ENCODE data around the gene TNP2. TPM values are rescaled to one million over a fixed set of nuclear protein-coding genes. Genes with fewer than 3 reads are reported as not detected.
"Not testable (repeated sequence)": the region's sequence is repeated elsewhere in the genome, so short reads cannot be mapped to it uniquely, and the experiment has no call there.

TNP2 gene
- polyA plus RNA-seq, 3 donors = not detected

DNA sequence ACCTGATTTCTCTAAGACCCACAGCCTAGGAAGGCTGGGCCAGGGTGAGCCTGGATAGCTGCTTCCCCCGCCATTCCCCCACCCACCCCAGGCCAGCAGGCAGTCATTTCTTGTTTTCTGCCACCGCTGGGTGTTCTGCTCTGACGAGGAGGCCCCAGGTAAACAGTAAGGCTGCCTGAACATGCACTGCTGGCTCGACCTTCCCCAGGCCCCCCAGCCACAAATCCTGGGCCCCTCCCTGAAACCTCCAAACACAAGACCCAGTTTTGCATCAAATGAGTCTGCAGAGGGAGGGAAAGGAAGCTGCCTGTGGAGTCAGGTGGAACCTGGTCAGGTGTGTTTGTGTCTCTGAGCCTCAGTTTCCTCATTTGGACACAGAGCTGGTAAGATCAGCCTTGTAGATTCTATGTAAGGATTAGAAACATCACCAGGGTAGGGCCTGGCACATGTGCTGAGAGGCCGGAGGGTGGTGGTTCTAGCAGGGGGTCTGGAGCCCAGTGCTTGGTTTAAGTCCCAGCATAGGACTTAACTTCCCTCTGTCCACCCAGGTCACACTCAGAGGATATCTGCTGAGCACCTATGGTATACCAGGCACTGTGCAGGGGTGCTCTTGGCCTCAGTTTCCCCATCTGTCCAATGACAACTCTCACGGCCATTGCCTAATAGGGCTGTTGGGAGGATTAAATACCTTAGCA lies 30.9 kb upstream of the TNP2 start:
- no peak overlapping the region for H3K27ac Mint-ChIP-seq
- Histone ChIP-seq H3K36me3 (replicated peaks in 1 of 2; ENCODE audit: control insufficient read depth in 1 of 2, insufficient read depth in 2 of 2, low read length in 2 of 2) (no peaks in the 10 kb centered on the region), H3K27me3 (ENCODE audit: control insufficient read depth in 2 of 2, insufficient read depth in 2 of 2, low read length in 2 of 2) (peaks cover 0 to 6% of the 10 kb centered on the region in 2 donors), H3K27ac (ENCODE audit: low read depth in 1 of 2, low read length in 2 of 2) (no peak overlapping the region), H3K4me1 (ENCODE audit: control insufficient read depth in 1 of 2, insufficient read depth in 2 of 2, low read length in 2 of 2) (peaks cover 16 to 19% of the 10 kb centered on the region in 2 donors), H3K79me2 (ENCODE audit: insufficient read depth, low read length) (no peaks in the 10 kb centered on the region), H3K4me2 (replicated peaks; ENCODE audit: extremely low read depth, low read length, poor library complexity, severe bottlenecking) (no peak overlapping the region), H3K9ac (ENCODE audit: insufficient read depth, low read length, poor library complexity, severe bottlenecking) (no peak overlapping the region), H3K4me3 (replicated peaks in 1 of 3; ENCODE audit: low read depth in 2 of 3, low read length in 3 of 3) (no peak overlapping the region), H3K9me3 (replicated peaks in 1 of 2; ENCODE audit: control insufficient read depth in 1 of 2, insufficient read depth in 1 of 2, low read length in 2 of 2) (no peaks in the 10 kb centered on the region), H2AFZ (ENCODE audit: insufficient read depth, low read depth, low read length, poor library complexity, severe bottlenecking) (no peak overlapping the region), H4K20me1 (ENCODE audit: insufficient read depth, low read length) (no peaks in the 10 kb centered on the region)
- intact Hi-C loops (cut with micrococcal nuclease) = loop anchor here in 1 of 2 donors (5.0 kb wide), 1 partner anchor 32 kb away; no protein-coding TSS in a partner anchor
- no peaks in the 10 kb centered on the region for H3K36me3 Mint-ChIP-seq
- peaks cover 11 to 38% (median 32%) of the 10 kb centered on the region in 3 donors for H3K27me3 Mint-ChIP-seq (ENCODE audit: low read depth in 3 of 3)
- TF ChIP-seq, protein P1, sequence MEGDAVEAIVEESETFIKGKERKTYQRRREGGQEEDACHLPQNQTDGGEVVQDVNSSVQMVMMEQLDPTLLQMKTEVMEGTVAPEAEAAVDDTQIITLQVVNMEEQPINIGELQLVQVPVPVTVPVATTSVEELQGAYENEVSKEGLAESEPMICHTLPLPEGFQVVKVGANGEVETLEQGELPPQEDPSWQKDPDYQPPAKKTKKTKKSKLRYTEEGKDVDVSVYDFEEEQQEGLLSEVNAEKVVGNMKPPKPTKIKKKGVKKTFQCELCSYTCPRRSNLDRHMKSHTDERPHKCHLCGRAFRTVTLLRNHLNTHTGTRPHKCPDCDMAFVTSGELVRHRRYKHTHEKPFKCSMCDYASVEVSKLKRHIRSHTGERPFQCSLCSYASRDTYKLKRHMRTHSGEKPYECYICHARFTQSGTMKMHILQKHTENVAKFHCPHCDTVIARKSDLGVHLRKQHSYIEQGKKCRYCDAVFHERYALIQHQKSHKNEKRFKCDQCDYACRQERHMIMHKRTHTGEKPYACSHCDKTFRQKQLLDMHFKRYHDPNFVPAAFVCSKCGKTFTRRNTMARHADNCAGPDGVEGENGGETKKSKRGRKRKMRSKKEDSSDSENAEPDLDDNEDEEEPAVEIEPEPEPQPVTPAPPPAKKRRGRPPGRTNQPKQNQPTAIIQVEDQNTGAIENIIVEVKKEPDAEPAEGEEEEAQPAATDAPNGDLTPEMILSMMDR (IDR thresholded peaks at IDR 0.05) = no peak
- H3K4me1 Mint-ChIP-seq = peaks cover 25% of the 10 kb centered on the region
- H3K4me3 Mint-ChIP-seq = no peak overlapping the region
- WGBS (ENCODE audit: insufficient coverage) = 86% methylated on average over 2 of the region's 6 CpGs
- H3K9me3 Mint-ChIP-seq = peaks cover 0 to 2% (median 0%) of the 10 kb centered on the region in 7 donors
- no peak for DNase-seq

DNA sequence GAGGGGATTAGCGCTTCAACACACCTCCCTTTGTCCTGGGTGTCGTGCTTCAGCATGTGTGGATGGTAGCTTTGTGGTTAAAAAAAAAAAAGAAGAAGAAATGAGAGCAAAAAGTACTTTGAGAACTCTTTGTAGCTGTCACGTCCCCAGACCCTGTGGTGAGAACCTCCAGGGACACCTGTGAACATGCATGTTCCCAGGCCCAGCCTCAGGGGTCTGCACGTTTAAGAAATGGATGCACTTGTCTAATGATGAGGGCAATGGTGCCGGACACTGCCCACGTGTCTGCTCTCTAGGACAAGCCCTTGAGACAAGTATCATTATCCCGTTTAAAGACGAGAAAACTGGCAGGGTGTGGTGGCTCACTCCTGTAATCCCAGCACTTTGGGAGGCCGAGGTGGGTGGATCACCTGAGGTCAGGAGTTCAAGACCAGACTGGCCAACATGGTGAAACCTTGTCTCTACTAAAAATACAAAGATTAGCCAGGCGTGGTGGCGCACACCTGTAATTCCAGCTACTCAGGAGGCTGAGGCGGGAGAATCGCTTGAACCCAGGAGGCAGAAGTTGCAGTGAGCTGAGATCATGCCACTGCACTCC lies 29.9 kb upstream of the TNP2 start:
- not testable (repeated sequence) for H3K27ac Mint-ChIP-seq; H3K36me3 ChIP-seq (replicated peaks in 1 of 2; ENCODE audit: control insufficient read depth in 1 of 2, insufficient read depth in 2 of 2, low read length in 2 of 2); H4K20me1 ChIP-seq (ENCODE audit: insufficient read depth, low read length); H3K79me2 ChIP-seq (ENCODE audit: insufficient read depth, low read length); H3K27ac ChIP-seq (ENCODE audit: low read depth in 1 of 2, low read length in 2 of 2); H2AFZ ChIP-seq (ENCODE audit: insufficient read depth, low read depth, low read length, poor library complexity, severe bottlenecking); H3K4me2 ChIP-seq (replicated peaks; ENCODE audit: extremely low read depth, low read length, poor library complexity, severe bottlenecking); H3K9me3 Mint-ChIP-seq; DNase-seq; H3K27me3 ChIP-seq (ENCODE audit: control insufficient read depth in 2 of 2, insufficient read depth in 2 of 2, low read length in 2 of 2); H3K9ac ChIP-seq (ENCODE audit: insufficient read depth, low read length, poor library complexity, severe bottlenecking); H3K9me3 ChIP-seq (replicated peaks in 1 of 2; ENCODE audit: control insufficient read depth in 1 of 2, insufficient read depth in 1 of 2, low read length in 2 of 2); H3K36me3 Mint-ChIP-seq; H3K4me3 ChIP-seq (replicated peaks in 1 of 3; ENCODE audit: low read depth in 2 of 3, low read length in 3 of 3)
- H3K4me3 Mint-ChIP-seq = peak overlapping the region in 1 of 2 donors; percentile 64
- intact Hi-C loops (cut with micrococcal nuclease) = loop anchor here in 1 of 2 donors (5.0 kb wide), 1 partner anchor 33 kb away; no protein-coding TSS in a partner anchor
- peaks cover 12 to 15% of the 10 kb centered on the region in 2 donors for H3K4me1 ChIP-seq (ENCODE audit: control insufficient read depth in 1 of 2, insufficient read depth in 2 of 2, low read length in 2 of 2)
- peaks cover 13 to 39% (median 33%) of the 10 kb centered on the region in 3 donors for H3K27me3 Mint-ChIP-seq (ENCODE audit: low read depth in 3 of 3)
- WGBS (ENCODE audit: insufficient coverage) = 65% methylated on average over 6 of the region's 13 CpGs
- H3K4me1 Mint-ChIP-seq = peaks cover 22% of the 10 kb centered on the region

Data from CD14-positive monocyte (primary cell).